CD4-positive, alpha-beta memory T cell (primary cell): Measurements from ENCODE around the gene TXNRD1. TPM values are rescaled to one million over a fixed set of nuclear protein-coding genes. Genes with fewer than 3 reads are reported as not detected.
"Not testable (repeated sequence)": the region's sequence is repeated elsewhere in the genome, so short reads cannot be mapped to it uniquely, and the experiment has no call there.

Experiments used
- CTCF ChIA-PET: fragments of 350-600 bp; sonication (Branson Sonifier 250); formaldehyde crosslinking; loops from one replicate; lab custom pipeline; 2021; ENCODE audit warnings: inconsistent platforms; ENCODE audit not compliant: partially characterized antibody; lab: Charles Lee
- POLR2A ChIA-PET: fragments of 350-600 bp; sonication (Branson Sonifier 250); formaldehyde crosslinking; loops from one replicate; lab custom pipeline; 2021; ENCODE audit not compliant: partially characterized antibody; lab: Charles Lee
- DNase-seq, 5 donors: peaks; one replicate each; pipeline versions ENCODE4 v3.0.0 to v3.0.0-alpha.2; 2020 to 2022; ENCODE audit warnings: mixed read lengths in 1 of 5
- H3K27ac ChIP-seq: one replicate; pipeline ENCODE4 v1.7.0; 2013; ENCODE audit warnings: low read depth, low read length
- H3K27me3 ChIP-seq: 2 replicates; pipeline ENCODE4 v1.7.0; 2013; ENCODE audit warnings: mild to moderate bottlenecking, low read length, moderate library complexity; ENCODE audit not compliant: insufficient read depth
- H3K36me3 ChIP-seq: 2 replicates; pipeline ENCODE4 v1.7.0; 2013; ENCODE audit warnings: mild to moderate bottlenecking, low read length, moderate library complexity; ENCODE audit not compliant: insufficient read depth
- H3K4me1 ChIP-seq: 2 replicates; pipeline ENCODE4 v1.7.0; 2013; ENCODE audit warnings: mild to moderate bottlenecking, low read length, moderate library complexity; ENCODE audit not compliant: insufficient read depth
- H3K4me3 ChIP-seq, 2 donors: one replicate each; pipeline ENCODE4 v1.7.0; 2013; ENCODE audit warnings: low read length in 2 of 2, mild to moderate bottlenecking in 1 of 2
- H3K9me3 ChIP-seq, 2 donors: one replicate each; pipeline ENCODE4 v1.7.0; 2013; ENCODE audit warnings: low read length in 2 of 2, control low read depth in 1 of 2; ENCODE audit not compliant: control insufficient read depth in 1 of 2
- H3K27ac Mint-ChIP-seq, 7 donors: one replicate each; pipeline ENCODE4 v1.8.0; 2020 to 2021; ENCODE audit warnings: mixed read lengths in 7 of 7, mild to moderate bottlenecking in 6 of 7, inconsistent platforms in 3 of 7, moderate library complexity in 3 of 7
- H3K27me3 Mint-ChIP-seq, 2 donors: one replicate each; pipeline ENCODE4 v1.8.0; 2020 to 2021; ENCODE audit warnings: mixed read lengths in 2 of 2
- H3K36me3 Mint-ChIP-seq, 2 donors: one replicate each; pipeline ENCODE4 v1.8.0; 2020 to 2021; ENCODE audit warnings: mixed read lengths in 2 of 2, inconsistent platforms in 1 of 2, mild to moderate bottlenecking in 1 of 2
- H3K4me1 Mint-ChIP-seq, 4 donors: one replicate each; pipeline ENCODE4 v1.8.0; 2020 to 2021; ENCODE audit warnings: mixed read lengths in 4 of 4, mild to moderate bottlenecking in 1 of 4
- H3K4me3 Mint-ChIP-seq, 8 donors: one replicate each; pipeline ENCODE4 v1.8.0; 2020 to 2021; ENCODE audit warnings: mixed read lengths in 8 of 8, mild to moderate bottlenecking in 7 of 8, moderate library complexity in 6 of 8, inconsistent platforms in 3 of 8
- H3K9me3 Mint-ChIP-seq, 8 donors: one replicate each; pipeline ENCODE4 v1.8.0; 2020 to 2021; ENCODE audit warnings: mixed read lengths in 8 of 8, mild to moderate bottlenecking in 5 of 8, inconsistent platforms in 3 of 8, moderate library complexity in 1 of 8
- intact Hi-C: fragments of 100-400 bp; cut with micrococcal nuclease; formaldehyde crosslinking; loops from one replicate; pipeline ENCODE4 v1.15.1; 2023
- polyA plus RNA-seq, 2 donors: library from polyadenylated mRNA; unstranded; fragments of 300-500 nt; fragmentation: Illumina TruSeq; gene quantifications; one replicate each; pipeline ENCODE4 v1.2.3, GENCODE V29; 2021
- total RNA-seq, 2 experiments: library from RNA; stranded (reverse); gene quantifications; one replicate each; pipeline ENCODE4 v1.2.3, GENCODE V29; 2021

Gene TXNRD1
- total and polyA plus RNA-seq, 4 experiments from 2014 or later, result 32.2 to 64.5 (median 46.7) TPM

GRCh38 chr12:104213952-104214351, 1.6 kb upstream of the TXNRD1 start:
- Mint-ChIP-seq H3K27me3 (peaks cover 0 to 2% of the 10 kb centered on the region in 2 donors), H3K9me3 (peaks cover 0 to 2% (median 0%) of the 10 kb centered on the region in 8 donors), H3K4me3 (no peak overlapping the region), H3K36me3 (no peaks in the 10 kb centered on the region), H3K27ac (no peak overlapping the region), H3K4me1 (peaks cover 5 to 23% (median 12%) of the 10 kb centered on the region in 4 donors)
- H3K4me3 ChIP-seq, result no peak overlapping the region
- intact Hi-C loops, result loop anchor here (2.0 kb wide), 1 partner anchor 839 kb away; no protein-coding TSS in a partner anchor
- H3K36me3 ChIP-seq, result no peaks in the 10 kb centered on the region
- no peak overlapping the region for H3K27ac ChIP-seq
- H3K9me3 ChIP-seq, result no peaks in the 10 kb centered on the region
- peaks cover 14% of the 10 kb centered on the region for H3K4me1 ChIP-seq
- no peak for DNase-seq
- no peaks in the 10 kb centered on the region for H3K27me3 ChIP-seq
- POLR2A ChIA-PET, result interaction anchor here (4.9 kb wide), 1 partner anchor 74 kb away, joined by 40 read pairs; no protein-coding TSS in a partner anchor
- CTCF ChIA-PET, result interaction anchor here (0.6 to 3.0 kb wide), 11 partner anchors 11 to 168 kb away, joined by 3 to 11 read pairs (median 4); partner anchors contain the start of gene EID3

DNA sequence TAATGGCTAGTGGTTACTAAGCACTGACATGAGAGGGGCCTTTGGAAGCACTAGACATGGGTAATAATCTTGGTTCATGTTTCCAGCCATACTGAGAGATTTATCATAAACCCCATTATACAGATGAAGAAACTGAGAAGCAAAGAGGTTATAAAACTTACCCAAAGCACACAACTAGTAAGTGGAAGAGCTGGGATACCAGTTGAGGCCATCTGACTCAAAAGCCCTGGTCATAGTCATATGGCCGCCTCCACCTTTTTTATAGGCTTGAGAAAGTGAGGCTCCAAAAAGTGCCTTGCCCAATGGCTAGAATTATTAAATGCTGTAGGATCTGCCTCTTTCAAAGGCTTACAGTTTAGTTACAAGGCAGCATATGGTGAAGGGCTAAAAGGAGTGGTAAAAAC, 944 bp downstream of the TXNRD1 start:
- Mint-ChIP-seq H3K4me3 (peak overlapping the region; percentile 73 to 92 (median 85)), H3K36me3 (no peaks in the 10 kb centered on the region), H3K27me3 (no peaks in the 10 kb centered on the region), H3K9me3 (peaks cover 0 to 2% (median 0%) of the 10 kb centered on the region in 8 donors), H3K27ac (peak overlapping the region; percentile 2 to 93 (median 84)), H3K4me1 (peaks cover 18 to 38% (median 28%) of the 10 kb centered on the region in 4 donors)
- no peak for DNase-seq
- ChIA-PET CTCF (interaction anchor here (0.8 to 8.3 kb wide), 9 partner anchors 9 to 837 kb away, joined by 3 to 74 read pairs (median 10); partner anchors contain the start of gene EID3), POLR2A (interaction anchor here (0.7 to 4.9 kb wide), 5 partner anchors 40 to 142 kb away, joined by 3 to 40 read pairs (median 3); partner anchors contain the start of gene NFYB)
- Histone ChIP-seq H3K9me3 (no peaks in the 10 kb centered on the region), H3K27me3 (no peaks in the 10 kb centered on the region), H3K4me1 (peaks cover 29% of the 10 kb centered on the region), H3K4me3 (no peak overlapping the region), H3K36me3 (no peaks in the 10 kb centered on the region), H3K27ac (no peak overlapping the region)
- intact Hi-C loops, result loop anchor here (5.0 kb wide), 1 partner anchor 661 kb away; no protein-coding TSS in a partner anchor

- H3K27me3 ChIP-seq, H3K4me3 Mint-ChIP-seq, H3K9me3 ChIP-seq, H3K4me3 ChIP-seq, H3K27ac ChIP-seq, H3K27me3 Mint-ChIP-seq, H3K36me3 Mint-ChIP-seq, H3K9me3 Mint-ChIP-seq, H3K36me3 ChIP-seq, DNase-seq: not testable (repeated sequence)
- Mint-ChIP-seq H3K27ac (peak overlapping the region in 4 of 7 donors; percentile 31 to 81 (median 53)), H3K4me1 (peaks cover 18 to 45% (median 28%) of the 10 kb centered on the region in 4 donors)
- ChIA-PET POLR2A (interaction anchor here (1.2 to 4.9 kb wide), 2 partner anchors 69 to 86 kb away, joined by 3 to 40 read pairs; no protein-coding TSS in a partner anchor), CTCF (interaction anchor here (1.3 to 8.3 kb wide), 4 partner anchors 13 to 140 kb away, joined by 4 to 74 read pairs (median 18); no protein-coding TSS in a partner anchor)
- intact Hi-C loops, result loop anchor here (5.0 kb wide), 1 partner anchor 659 kb away; no protein-coding TSS in a partner anchor
- peaks cover 29% of the 10 kb centered on the region for H3K4me1 ChIP-seq
Observed at GRCh38 chr12:104218506-104218905, 2.9 kb downstream of the TXNRD1 start.

DNA sequence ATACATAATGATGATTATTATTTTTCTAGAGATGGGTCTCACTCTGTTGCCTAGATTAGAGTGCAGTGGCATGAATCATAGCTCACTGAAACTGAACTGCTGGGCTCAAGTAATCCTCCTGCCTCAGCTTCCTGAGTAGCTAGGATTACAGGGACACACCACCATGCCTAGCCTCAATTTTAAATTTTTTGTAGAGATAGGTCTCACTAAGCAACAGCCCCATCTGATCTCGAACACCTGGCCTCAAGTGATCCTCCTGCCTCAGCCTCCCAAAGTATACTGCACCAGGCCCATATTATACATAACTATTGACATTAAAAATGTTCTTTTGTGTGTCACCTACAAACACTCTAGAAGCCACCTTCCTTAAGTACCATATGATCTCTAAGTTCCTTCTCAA, 3.4 kb downstream of the TXNRD1 start:
- Mint-ChIP-seq H3K9me3 (peaks cover 0 to 2% (median 0%) of the 10 kb centered on the region in 8 donors), H3K4me3 (peak overlapping the region in 3 of 8 donors; percentile 5 to 42 (median 11)), H3K4me1 (peaks cover 18 to 45% (median 28%) of the 10 kb centered on the region in 4 donors), H3K27ac (peak overlapping the region; percentile 1 to 81 (median 70)), H3K36me3 (no peaks in the 10 kb centered on the region), H3K27me3 (no peaks in the 10 kb centered on the region)
- no peak for DNase-seq
- ChIA-PET CTCF (interaction anchor here (1.3 to 8.3 kb wide), 5 partner anchors 14 to 140 kb away, joined by 4 to 74 read pairs (median 11); partner anchors contain the start of gene EID3), POLR2A (interaction anchor here (1.2 to 3.2 kb wide), 3 partner anchors 68 to 85 kb away, joined by 3 to 27 read pairs (median 13); no protein-coding TSS in a partner anchor)
- Histone ChIP-seq H3K36me3 (no peaks in the 10 kb centered on the region), H3K9me3 (no peaks in the 10 kb centered on the region), H3K4me1 (peaks cover 29% of the 10 kb centered on the region), H3K4me3 (no peak overlapping the region), H3K27me3 (no peaks in the 10 kb centered on the region), H3K27ac (no peak overlapping the region)
- intact Hi-C loops, result loop anchor here (5.0 kb wide), 1 partner anchor 658 kb away; no protein-coding TSS in a partner anchor

GRCh38 chr12:104219361-104219892, 3.8 kb downstream of the TXNRD1 start:
- no peaks in the 10 kb centered on the region for H3K36me3 Mint-ChIP-seq
- intact Hi-C loops, result loop anchor here (5.0 kb wide), 1 partner anchor 658 kb away; no protein-coding TSS in a partner anchor
- Histone ChIP-seq H3K9me3 (no peaks in the 10 kb centered on the region), H3K27me3 (no peaks in the 10 kb centered on the region), H3K4me3 (no peak overlapping the region), H3K4me1 (peaks cover 29% of the 10 kb centered on the region), H3K27ac (no peak overlapping the region), H3K36me3 (no peaks in the 10 kb centered on the region)
- peak overlapping the region in 3 of 8 donors; percentile 20 to 55 (median 53) for H3K4me3 Mint-ChIP-seq
- H3K4me1 Mint-ChIP-seq, result peaks cover 18 to 45% (median 28%) of the 10 kb centered on the region in 4 donors
- POLR2A ChIA-PET, result interaction anchor here (1.2 to 3.2 kb wide), 4 partner anchors 68 to 84 kb away, joined by 5 to 27 read pairs (median 10); partner anchors contain the start of genes EID3 and NFYB
- no peak for DNase-seq
- CTCF ChIA-PET, result interaction anchor here (0.6 to 8.3 kb wide), 8 partner anchors 17 to 139 kb away, joined by 3 to 74 read pairs (median 4); partner anchors contain the start of gene EID3
- no peaks in the 10 kb centered on the region for H3K27me3 Mint-ChIP-seq
- H3K27ac Mint-ChIP-seq, result peak overlapping the region; percentile 24 to 86 (median 70)
- H3K9me3 Mint-ChIP-seq, result peaks cover 0 to 2% (median 0%) of the 10 kb centered on the region in 8 donors

- no peaks in the 10 kb centered on the region for H3K27me3 ChIP-seq
- H3K4me1 ChIP-seq, result peaks cover 29% of the 10 kb centered on the region
- ChIA-PET POLR2A (interaction anchor here (1.2 to 3.2 kb wide), 4 partner anchors 67 to 84 kb away, joined by 5 to 27 read pairs (median 10); partner anchors contain the start of genes EID3 and NFYB), CTCF (interaction anchor here (0.6 to 8.3 kb wide), 7 partner anchors 18 to 139 kb away, joined by 3 to 74 read pairs (median 5); partner anchors contain the start of gene EID3)
- Mint-ChIP-seq H3K9me3 (peaks cover 0 to 2% (median 0%) of the 10 kb centered on the region in 8 donors), H3K4me3 (peak overlapping the region in 5 of 8 donors; percentile 13 to 55 (median 31)), H3K27ac (peak overlapping the region; percentile 20 to 86 (median 38)), H3K4me1 (peaks cover 18 to 45% (median 28%) of the 10 kb centered on the region in 4 donors), H3K27me3 (peaks cover 0 to 2% of the 10 kb centered on the region in 2 donors), H3K36me3 (no peaks in the 10 kb centered on the region)
- no peaks in the 10 kb centered on the region for H3K36me3 ChIP-seq
- no peak overlapping the region for H3K4me3 ChIP-seq
- H3K27ac ChIP-seq, result no peak overlapping the region
- H3K9me3 ChIP-seq, result no peaks in the 10 kb centered on the region
- DNase-seq, result peak; percentile 45 to 87 (median 55)
- intact Hi-C loops, result loop anchor here (1.0 to 5.0 kb wide), 3 partner anchors 66 to 657 kb away; partner anchors contain the start of gene EID3
Observed at GRCh38 chr12:104219908-104220404, 4.4 kb downstream of the TXNRD1 start.
